ENCODE data around the gene ZDHHC19. TPM values are rescaled to one million over a fixed set of nuclear protein-coding genes. Genes with fewer than 3 reads are reported as not detected.

The ZDHHC19 gene
- total and polyA plus RNA-seq, 12 donors: 0.19 to 1.3 (median 0.77) TPM; not detected in 9

DNA sequence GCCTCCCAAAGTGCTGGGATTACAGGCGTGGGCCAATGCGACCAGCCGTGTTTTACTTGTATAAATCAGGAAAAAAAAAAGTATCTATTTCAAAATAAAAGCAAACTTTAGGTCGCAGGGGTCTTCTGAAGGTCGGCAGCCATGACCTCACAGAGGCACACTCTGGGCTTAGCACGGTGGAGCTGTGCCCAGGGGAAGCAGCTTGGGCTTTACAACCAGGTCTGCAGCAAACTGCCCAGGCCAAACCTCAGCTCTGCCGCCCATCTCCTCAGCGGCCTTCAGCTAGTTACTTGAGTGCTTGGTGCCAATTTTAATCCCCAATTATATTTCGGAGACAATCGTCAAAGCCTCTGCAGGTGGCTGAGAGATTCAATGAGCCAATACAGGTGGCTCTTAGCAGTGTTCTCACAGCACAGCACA, 30.1 kb downstream of the ZDHHC19 start:
- Histone ChIP-seq H3K27ac (peak overlapping the region in 1 of 10 donors; percentile 60), H3K36me3 (no peaks in the 10 kb centered on the region), H3K4me3 (no peak overlapping the region), H3K4me1 (peaks cover 0 to 29% (median 0%) of the 10 kb centered on the region in 9 donors), H3K27me3 (no peaks in the 10 kb centered on the region), H3K9me3 (no peaks in the 10 kb centered on the region)
- no peak for ATAC-seq
- 80 to 85% methylated on average over 10 of the region's 10 CpGs for WGBS, 2 donors
- intact Hi-C loops (cut with DNase I): no loop called here
- no peak for TF ChIP-seq CTCF (IDR thresholded peaks at IDR 0.05)
- DNase-seq: no peak

- Histone ChIP-seq H3K36me3 (no peaks in the 10 kb centered on the region), H3K4me1 (peaks cover 0 to 29% (median 0%) of the 10 kb centered on the region in 9 donors), H3K9me3 (no peaks in the 10 kb centered on the region), H3K27me3 (no peaks in the 10 kb centered on the region), H3K27ac (peak overlapping the region in 1 of 10 donors; percentile 84), H3K4me3 (no peak overlapping the region)
- no peak for TF ChIP-seq CTCF (IDR thresholded peaks at IDR 0.05)
- intact Hi-C loops (cut with DNase I): no loop called here
- WGBS, 2 donors: 83 to 88% methylated on average over 9 of the region's 9 CpGs
- DNase-seq: no peak
- no peak for ATAC-seq
Observed at GRCh38 chr3:196180346-196180745, 30.9 kb downstream of the ZDHHC19 start.

DNA sequence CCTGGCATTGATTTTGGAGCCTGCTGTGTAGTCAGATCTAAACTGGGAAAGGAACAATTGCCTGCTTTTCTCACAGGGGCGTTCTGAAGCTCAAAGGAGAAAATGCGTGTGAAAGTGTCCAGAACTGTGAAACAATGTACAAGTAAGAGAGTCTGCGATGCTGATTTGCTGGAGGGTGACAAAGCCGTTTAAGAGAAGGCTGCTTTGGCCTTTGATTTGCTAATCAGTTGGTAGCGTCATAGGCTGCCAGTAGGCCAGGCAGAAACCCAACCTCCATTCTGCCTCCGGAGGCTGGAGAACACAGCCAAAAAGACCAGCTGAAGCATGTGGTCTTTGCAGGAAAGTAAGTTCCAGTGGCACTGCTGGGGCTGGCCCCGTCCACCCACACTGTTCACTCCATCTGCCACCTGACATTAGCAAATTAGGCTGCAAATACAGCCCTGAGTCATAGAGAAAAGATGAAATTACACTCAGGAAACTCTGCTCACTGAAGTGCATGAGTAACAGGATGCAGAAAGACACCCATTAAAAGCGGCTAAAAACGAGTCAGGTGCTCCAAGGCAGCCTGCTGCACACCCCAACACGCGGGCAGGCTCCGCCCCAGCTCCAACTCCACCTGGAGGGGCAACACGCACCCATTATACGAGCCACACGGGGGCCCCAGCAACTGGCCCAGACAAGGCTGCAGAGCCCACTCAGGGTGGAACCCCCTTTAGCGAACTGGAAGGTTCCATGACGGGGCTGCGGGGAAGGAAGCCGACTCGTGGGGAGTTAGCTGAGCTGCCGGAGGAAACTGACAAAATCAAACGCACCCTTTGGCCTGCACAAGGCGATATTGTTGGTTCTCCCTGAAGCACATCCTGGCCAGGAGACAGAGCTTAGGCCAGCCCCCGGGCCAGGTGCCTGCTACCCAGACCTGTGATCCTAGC, 31.6 kb downstream of the ZDHHC19 start:
- no peaks in the 10 kb centered on the region for H3K36me3 ChIP-seq
- H3K27me3 ChIP-seq: no peaks in the 10 kb centered on the region
- 47 to 58% methylated on average over 24 of the region's 24 CpGs for WGBS, 2 donors
- intact Hi-C loops (cut with DNase I): no loop called here
- no peaks in the 10 kb centered on the region for H3K9me3 ChIP-seq
- H3K27ac ChIP-seq: peak overlapping the region in 1 of 10 donors; percentile 84
- DNase-seq: no peak
- peaks cover 0 to 29% (median 0%) of the 10 kb centered on the region in 9 donors for H3K4me1 ChIP-seq
- ATAC-seq: peak; percentile 16 to 83 (median 48)
- peak overlapping the region in 1 of 10 donors; percentile 28 for H3K4me3 ChIP-seq
- TF ChIP-seq CTCF (IDR thresholded peaks at IDR 0.05): no peak

DNA sequence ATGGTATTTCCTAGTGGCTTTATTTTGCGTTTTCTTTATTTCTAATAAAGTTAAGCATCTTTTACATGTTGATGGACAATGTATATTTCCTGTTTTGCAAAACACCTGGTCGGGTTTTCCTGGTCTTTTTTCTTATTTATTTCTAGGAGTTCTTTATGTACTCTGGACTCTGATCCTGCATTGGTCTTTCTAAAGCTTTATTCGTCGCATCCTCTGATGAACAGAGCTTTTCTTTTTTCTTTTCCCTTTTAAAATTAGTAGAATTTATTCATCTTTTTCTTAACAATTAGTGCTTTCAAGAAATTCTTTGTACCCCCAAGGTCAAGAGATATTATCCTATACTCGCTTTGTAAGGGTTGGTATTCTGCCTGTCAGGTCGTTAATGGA, 32.2 kb downstream of the ZDHHC19 start:
- H3K4me3 ChIP-seq: no peak overlapping the region
- H3K27ac ChIP-seq: peak overlapping the region in 1 of 10 donors; percentile 84
- H3K4me1 ChIP-seq: peaks cover 0 to 29% (median 0%) of the 10 kb centered on the region in 9 donors
- no peaks in the 10 kb centered on the region for H3K9me3 ChIP-seq
- H3K27me3 ChIP-seq: no peaks in the 10 kb centered on the region
- WGBS, 2 donors: 75 to 82% methylated on average over 6 of the region's 6 CpGs
- ATAC-seq (no peak), DNase-seq (no peak)
- no peaks in the 10 kb centered on the region for H3K36me3 ChIP-seq
- intact Hi-C loops (cut with DNase I): no loop called here
- no peak for TF ChIP-seq CTCF (IDR thresholded peaks at IDR 0.05)
